ENCODE results near the gene ZNF112.

GRCh38 chr19:44305457-44305856 is 51.0 kb downstream of the ZNF112 start:
- no peak for TF ChIP-seq CTCF (IDR thresholded peaks at IDR 0.05 in 8 of 11, conservative IDR thresholded peaks at IDR 0.05 in 3 of 11)
- TF ChIP-seq POLR2AphosphoS5 (IDR thresholded peaks at IDR 0.05), result no peak
- TF ChIP-seq POLR2A (IDR thresholded peaks at IDR 0.05), result no peak
